DND-41 (cell line): ENCODE data around the gene METRN.

Experiments
- ATAC-seq: fragments of 200-7000 bp; cut with Tn5 transposase; 3 replicates; pipeline ENCODE4 v1.9.1; 2021; ENCODE audit warnings: low read depth; ENCODE audit not compliant: insufficient read depth
- DNase-seq: peaks from one replicate; pipeline ENCODE4 v3.0.0-alpha.2; 2020
- H2AFZ ChIP-seq: 2 replicates; pipeline ENCODE4 v1.6.0; 2012; ENCODE audit warnings: low read depth, low read length
- H3K27ac ChIP-seq: 2 replicates; pipeline ENCODE4 v1.5.1; 2012; ENCODE audit warnings: low read length, inconsistent platforms
- H3K27me3 ChIP-seq: fragments of 200-600 bp; sonication (generic); 2 replicates; pipeline ENCODE4 v1.6.0; 2012; ENCODE audit warnings: low read length, mild to moderate bottlenecking, inconsistent platforms; ENCODE audit not compliant: insufficient read depth, poor library complexity
- H3K36me3 ChIP-seq: 2 replicates; pipeline ENCODE4 v1.5.1; 2012; ENCODE audit warnings: low read length, inconsistent platforms; ENCODE audit not compliant: insufficient read depth
- H3K4me1 ChIP-seq: 2 replicates; pipeline ENCODE4 v1.5.1; 2012; ENCODE audit warnings: mild to moderate bottlenecking, low read length; ENCODE audit not compliant: insufficient read depth
- H3K4me2 ChIP-seq: 2 replicates; pipeline ENCODE4 v1.6.0; 2012; ENCODE audit warnings: mild to moderate bottlenecking, moderate library complexity, low read length, inconsistent platforms; ENCODE audit not compliant: insufficient read depth
- H3K4me3 ChIP-seq, 2 experiments: fragments of 200-600 bp in 1 of 2; shearing (Covaris generic) in 1 of 2; 2 replicates each; pipeline ENCODE4 v1.5.1; 2012 to 2016; ENCODE audit warnings: inconsistent platforms in 2 of 2, low read length in 2 of 2, mild to moderate bottlenecking in 2 of 2, low read depth in 1 of 2, moderate library complexity in 1 of 2
- H3K79me2 ChIP-seq: 2 replicates; pipeline ENCODE4 v1.6.0; 2012; ENCODE audit warnings: low read length, inconsistent platforms; ENCODE audit not compliant: insufficient read depth
- H3K9ac ChIP-seq: 2 replicates; pipeline ENCODE4 v1.6.0; 2012; ENCODE audit warnings: low read depth, mild to moderate bottlenecking, inconsistent platforms, low read length, moderate library complexity
- H3K9me3 ChIP-seq: 2 replicates; pipeline ENCODE4 v1.5.1; 2012; ENCODE audit warnings: low read length, moderate library complexity, mild to moderate bottlenecking, inconsistent platforms; ENCODE audit not compliant: insufficient read depth, severe bottlenecking
- H4K20me1 ChIP-seq: 2 replicates; pipeline ENCODE4 v1.6.0; 2012; ENCODE audit warnings: low read length; ENCODE audit not compliant: insufficient read depth
- EZH2 ChIP-seq: IDR thresholded peaks from 3 replicates; pipeline ENCODE4 v1.6.1; 2012; ENCODE audit warnings: borderline replicate concordance, low read depth, mild to moderate bottlenecking, moderate library complexity, low read length, inconsistent platforms; ENCODE audit not compliant: severe bottlenecking
- TF ChIP-seq, protein P1 (sequence below): IDR thresholded peaks from 2 replicates; pipeline ENCODE4 v1.5.1; 2012; ENCODE audit warnings: borderline replicate concordance, low read length, moderate library complexity, mild to moderate bottlenecking; ENCODE audit not compliant: poor library complexity, severe bottlenecking; ENCODE audit errors: extremely low read depth

METRN gene

DNA sequence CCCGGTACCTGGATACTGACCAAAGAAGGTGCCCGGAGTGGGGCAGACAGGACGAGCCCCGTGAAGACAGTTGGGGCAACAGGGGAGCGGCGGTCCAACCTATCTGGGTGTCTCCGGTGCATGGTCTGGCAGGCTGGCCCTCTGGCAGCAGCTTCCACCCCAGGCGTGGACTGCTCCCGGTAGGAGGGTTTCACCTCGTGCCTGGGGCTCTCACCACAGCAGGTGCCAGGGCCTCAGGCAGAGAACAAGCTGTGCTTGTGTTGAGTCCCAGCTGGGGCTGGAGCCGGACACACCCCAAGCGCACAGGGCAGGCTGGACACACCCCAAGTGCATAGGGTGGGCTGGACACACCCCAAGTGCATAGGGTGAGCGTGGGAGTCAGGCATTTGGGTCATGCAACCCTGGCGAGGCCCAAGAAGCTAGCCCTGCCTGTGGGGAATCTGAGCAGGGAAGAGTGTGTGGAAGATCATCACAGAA lies 7.8 kb upstream of the METRN start:
- Histone ChIP-seq H3K27me3 (no peaks in the 10 kb centered on the region), H3K4me1 (peaks cover 4% of the 10 kb centered on the region; the same call in 1 of the 2 replicates), H3K36me3 (no peaks in the 10 kb centered on the region), H3K4me3 (no peak overlapping the region), H2AFZ (no peak overlapping the region), H3K4me2 (no peak overlapping the region), H4K20me1 (peaks cover 11% of the 10 kb centered on the region), H3K79me2 (no peaks in the 10 kb centered on the region), H3K9ac (no peak overlapping the region), H3K27ac (no peak overlapping the region), H3K9me3 (no peaks in the 10 kb centered on the region)
- no peak for TF ChIP-seq EZH2
- no peak for ATAC-seq
- no peak for DNase-seq

DNA sequence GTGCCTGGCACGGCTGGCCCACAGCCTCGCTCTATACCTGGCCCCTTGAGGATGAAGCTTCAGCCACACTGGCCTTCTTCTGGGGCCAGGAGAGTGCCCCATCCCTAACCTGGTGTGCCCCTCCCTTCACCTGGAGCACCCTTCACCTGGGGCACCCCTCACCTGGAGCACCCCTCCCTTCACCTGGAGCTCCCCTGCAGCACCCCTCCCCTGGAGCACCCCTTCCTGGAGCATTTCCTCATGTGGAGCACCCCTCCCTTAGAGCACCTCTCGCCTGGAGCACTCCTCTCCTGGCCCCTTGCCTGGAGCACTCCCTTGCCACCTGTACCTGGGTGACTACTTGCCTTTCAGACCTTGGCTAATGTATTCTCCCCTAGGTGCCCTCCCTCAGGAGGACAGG lies 6.9 kb upstream of the METRN start:
- Histone ChIP-seq H3K9ac (no peak overlapping the region), H3K36me3 (no peaks in the 10 kb centered on the region), H4K20me1 (peaks cover 11% of the 10 kb centered on the region), H2AFZ (no peak overlapping the region), H3K79me2 (no peaks in the 10 kb centered on the region), H3K27me3 (no peaks in the 10 kb centered on the region), H3K9me3 (no peaks in the 10 kb centered on the region), H3K4me2 (no peak overlapping the region), H3K27ac (no peak overlapping the region), H3K4me1 (peaks cover 4% of the 10 kb centered on the region; the same call in 1 of the 2 replicates), H3K4me3 (no peak overlapping the region)
- no peak for ATAC-seq
- TF ChIP-seq, protein P1, sequence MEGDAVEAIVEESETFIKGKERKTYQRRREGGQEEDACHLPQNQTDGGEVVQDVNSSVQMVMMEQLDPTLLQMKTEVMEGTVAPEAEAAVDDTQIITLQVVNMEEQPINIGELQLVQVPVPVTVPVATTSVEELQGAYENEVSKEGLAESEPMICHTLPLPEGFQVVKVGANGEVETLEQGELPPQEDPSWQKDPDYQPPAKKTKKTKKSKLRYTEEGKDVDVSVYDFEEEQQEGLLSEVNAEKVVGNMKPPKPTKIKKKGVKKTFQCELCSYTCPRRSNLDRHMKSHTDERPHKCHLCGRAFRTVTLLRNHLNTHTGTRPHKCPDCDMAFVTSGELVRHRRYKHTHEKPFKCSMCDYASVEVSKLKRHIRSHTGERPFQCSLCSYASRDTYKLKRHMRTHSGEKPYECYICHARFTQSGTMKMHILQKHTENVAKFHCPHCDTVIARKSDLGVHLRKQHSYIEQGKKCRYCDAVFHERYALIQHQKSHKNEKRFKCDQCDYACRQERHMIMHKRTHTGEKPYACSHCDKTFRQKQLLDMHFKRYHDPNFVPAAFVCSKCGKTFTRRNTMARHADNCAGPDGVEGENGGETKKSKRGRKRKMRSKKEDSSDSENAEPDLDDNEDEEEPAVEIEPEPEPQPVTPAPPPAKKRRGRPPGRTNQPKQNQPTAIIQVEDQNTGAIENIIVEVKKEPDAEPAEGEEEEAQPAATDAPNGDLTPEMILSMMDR, result no peak
- no peak for TF ChIP-seq EZH2
- no peak for DNase-seq

DNA sequence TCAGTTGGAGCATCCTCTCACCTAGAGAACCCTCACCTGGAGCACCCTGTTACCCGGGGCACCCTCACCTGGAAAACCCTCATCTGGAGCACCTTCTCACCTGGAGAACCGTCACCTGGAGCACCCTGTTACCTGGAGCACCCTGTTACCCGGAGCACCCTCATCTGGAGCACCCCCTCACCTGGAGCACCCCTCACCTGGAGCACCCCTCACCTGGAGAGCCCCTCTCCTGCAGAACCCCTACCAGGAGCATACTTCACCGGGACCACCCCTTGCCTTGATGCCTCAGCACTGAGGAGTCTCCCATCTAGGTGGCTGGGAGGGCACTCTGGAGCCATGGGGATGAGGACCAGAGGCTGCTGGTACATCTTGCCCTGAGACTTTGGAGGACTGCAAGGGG lies 6.0 kb upstream of the METRN start:
- DNase-seq, result no peak
- Histone ChIP-seq H4K20me1 (peaks cover 11% of the 10 kb centered on the region), H3K4me3 (no peak overlapping the region), H3K4me2 (no peak overlapping the region), H3K9me3 (no peaks in the 10 kb centered on the region), H3K9ac (no peak overlapping the region), H3K27me3 (no peaks in the 10 kb centered on the region), H3K27ac (no peak overlapping the region), H3K79me2 (no peaks in the 10 kb centered on the region), H3K4me1 (peaks cover 5% of the 10 kb centered on the region), H3K36me3 (no peaks in the 10 kb centered on the region), H2AFZ (no peak overlapping the region)
- no peak for ATAC-seq
- TF ChIP-seq, protein P1, result no peak
- no peak for TF ChIP-seq EZH2

DNA sequence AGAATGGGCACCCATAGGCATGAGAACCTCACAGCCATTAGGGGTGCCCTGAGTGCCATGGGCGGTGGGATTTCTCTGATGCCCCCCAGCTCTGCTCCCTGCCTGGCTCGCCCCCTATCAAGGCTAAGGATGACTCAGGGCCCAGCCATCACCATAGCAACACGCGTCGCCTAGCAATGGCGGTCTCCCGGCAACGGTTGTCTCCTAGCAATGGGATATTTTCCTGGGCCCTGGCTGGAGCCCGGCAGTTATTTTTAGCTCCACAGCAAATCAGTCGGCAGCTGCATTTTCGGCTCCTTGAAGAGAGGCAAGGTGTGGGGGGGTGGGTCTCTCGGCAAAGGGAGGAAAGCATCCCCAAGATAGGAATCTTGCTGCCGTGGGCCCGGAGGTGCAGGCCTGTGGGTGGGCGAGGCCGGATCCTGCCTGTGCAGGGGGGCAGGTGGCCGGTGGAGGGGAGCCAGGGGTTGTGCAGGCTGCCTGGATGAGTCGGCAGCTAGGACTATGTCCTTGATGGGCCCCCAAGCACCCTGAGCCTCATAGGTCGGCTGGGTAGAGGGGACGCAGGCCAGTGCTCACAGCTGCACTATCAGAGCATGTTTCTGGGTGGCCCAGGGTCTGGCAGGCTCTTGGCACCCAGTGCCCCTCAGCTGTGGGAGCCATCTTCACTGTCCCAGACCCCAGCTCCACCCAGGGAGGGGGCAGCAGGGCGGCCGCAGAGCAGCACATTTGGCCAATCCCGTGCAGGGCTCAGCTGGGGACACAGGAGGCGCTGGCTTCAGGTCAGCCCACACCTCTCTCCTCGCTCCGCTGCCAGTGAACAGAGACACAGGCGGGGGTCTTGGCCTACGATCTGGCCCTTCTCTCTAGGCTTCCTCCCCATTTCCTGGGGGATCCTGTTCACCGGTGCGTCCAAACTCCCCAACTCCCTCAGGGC lies 5.1 kb upstream of the METRN start:
- no peaks in the 10 kb centered on the region for H3K27me3 ChIP-seq
- no peaks in the 10 kb centered on the region for H3K36me3 ChIP-seq
- no peak overlapping the region for H3K27ac ChIP-seq
- no peak for TF ChIP-seq EZH2
- TF ChIP-seq, protein P1, result no peak
- DNase-seq, result no peak
- peaks cover 13% of the 10 kb centered on the region for H3K4me1 ChIP-seq
- H4K20me1 ChIP-seq, result peaks cover 11% of the 10 kb centered on the region
- no peak overlapping the region for H2AFZ ChIP-seq
- no peaks in the 10 kb centered on the region for H3K9me3 ChIP-seq
- no peak overlapping the region for H3K4me3 ChIP-seq
- no peaks in the 10 kb centered on the region for H3K79me2 ChIP-seq
- ATAC-seq, result no peak
- H3K9ac ChIP-seq, result no peak overlapping the region
- no peak overlapping the region for H3K4me2 ChIP-seq
